ENCODE results near the gene FANCG. TPM values are rescaled to one million over a fixed set of nuclear protein-coding genes. Genes with fewer than 3 reads are reported as not detected.

The FANCG gene
- total RNA-seq, 3 donors from 2014 or later: 19.0 to 22.7 (median 20.7) TPM

DNA sequence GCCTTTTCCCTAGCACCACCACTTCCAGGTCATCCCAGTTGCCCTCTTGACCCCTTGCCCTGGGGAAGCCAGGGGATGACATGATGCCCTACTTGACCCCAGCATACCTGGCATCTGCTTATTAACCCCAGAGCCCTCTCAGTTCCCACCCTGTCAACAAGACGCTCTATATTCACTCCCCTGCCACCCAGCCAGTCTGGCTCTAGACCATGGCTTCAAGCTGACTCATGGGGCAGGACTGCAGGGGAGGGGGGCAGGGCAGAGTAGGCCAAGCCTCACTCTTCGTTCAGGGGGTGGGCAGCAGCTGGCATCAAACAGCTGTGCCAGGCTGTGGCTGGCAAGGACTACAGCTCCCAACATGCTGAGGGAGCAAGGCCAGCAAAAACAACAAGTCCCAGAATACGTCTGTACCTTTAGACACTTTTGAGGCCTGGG is 30.6 kb upstream of the FANCG start:
- no peak for ATAC-seq
- intact Hi-C loops (cut with DNase I, micrococcal nuclease): loop anchor here in 1 of 2 donors (10.0 kb wide), 1 partner anchor 364 kb away; no protein-coding TSS in a partner anchor
- Histone ChIP-seq H3K4me3 (no peak overlapping the region), H3K9me3 (no peaks in the 10 kb centered on the region), H3K36me3 (ENCODE audit: low read depth) (no peaks in the 10 kb centered on the region), H3K4me1 (ENCODE audit: low read depth) (peaks cover 32% of the 10 kb centered on the region)
- no peak for DNase-seq
- TF ChIP-seq, protein P1, sequence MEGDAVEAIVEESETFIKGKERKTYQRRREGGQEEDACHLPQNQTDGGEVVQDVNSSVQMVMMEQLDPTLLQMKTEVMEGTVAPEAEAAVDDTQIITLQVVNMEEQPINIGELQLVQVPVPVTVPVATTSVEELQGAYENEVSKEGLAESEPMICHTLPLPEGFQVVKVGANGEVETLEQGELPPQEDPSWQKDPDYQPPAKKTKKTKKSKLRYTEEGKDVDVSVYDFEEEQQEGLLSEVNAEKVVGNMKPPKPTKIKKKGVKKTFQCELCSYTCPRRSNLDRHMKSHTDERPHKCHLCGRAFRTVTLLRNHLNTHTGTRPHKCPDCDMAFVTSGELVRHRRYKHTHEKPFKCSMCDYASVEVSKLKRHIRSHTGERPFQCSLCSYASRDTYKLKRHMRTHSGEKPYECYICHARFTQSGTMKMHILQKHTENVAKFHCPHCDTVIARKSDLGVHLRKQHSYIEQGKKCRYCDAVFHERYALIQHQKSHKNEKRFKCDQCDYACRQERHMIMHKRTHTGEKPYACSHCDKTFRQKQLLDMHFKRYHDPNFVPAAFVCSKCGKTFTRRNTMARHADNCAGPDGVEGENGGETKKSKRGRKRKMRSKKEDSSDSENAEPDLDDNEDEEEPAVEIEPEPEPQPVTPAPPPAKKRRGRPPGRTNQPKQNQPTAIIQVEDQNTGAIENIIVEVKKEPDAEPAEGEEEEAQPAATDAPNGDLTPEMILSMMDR (IDR thresholded peaks at IDR 0.05): no peak

DNA sequence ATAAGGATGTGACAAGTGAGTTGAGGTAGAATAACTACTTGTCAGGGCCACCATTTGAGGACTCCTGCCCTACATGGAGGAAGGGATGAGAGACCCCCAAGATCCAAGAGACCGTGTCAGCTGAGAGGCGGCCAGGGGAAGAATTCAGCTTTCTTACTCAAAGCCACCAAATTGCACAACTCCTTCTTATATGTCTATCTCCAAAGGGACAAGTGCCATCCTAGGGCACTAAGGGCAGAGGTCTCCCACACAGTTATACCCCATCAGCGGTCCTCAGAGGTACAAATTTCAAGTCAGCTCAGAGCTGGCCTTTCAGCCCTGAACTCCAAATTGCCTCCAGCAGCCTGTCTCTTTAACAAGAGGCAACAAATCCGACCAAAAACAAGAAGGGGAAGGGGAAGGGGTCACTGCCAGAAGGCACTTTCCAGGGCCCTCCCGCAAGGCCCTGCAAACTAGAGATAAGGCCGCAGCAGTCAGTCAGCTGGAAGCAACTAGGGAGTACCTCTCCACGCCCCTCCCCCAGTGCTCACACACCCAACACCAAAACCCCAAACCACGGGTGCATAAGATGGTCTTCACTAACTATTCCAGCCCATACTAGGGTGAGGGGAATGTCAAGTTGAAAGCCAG is 29.3 kb upstream of the FANCG start:
- Histone ChIP-seq H3K4me1 (ENCODE audit: low read depth) (peaks cover 20% of the 10 kb centered on the region), H3K9me3 (no peaks in the 10 kb centered on the region), H3K4me3 (no peak overlapping the region), H3K36me3 (ENCODE audit: low read depth) (no peaks in the 10 kb centered on the region)
- intact Hi-C loops (cut with DNase I, micrococcal nuclease): no loop called here
- TF ChIP-seq, protein P1 (IDR thresholded peaks at IDR 0.05): no peak
- ATAC-seq (no peak), DNase-seq (no peak)

DNA sequence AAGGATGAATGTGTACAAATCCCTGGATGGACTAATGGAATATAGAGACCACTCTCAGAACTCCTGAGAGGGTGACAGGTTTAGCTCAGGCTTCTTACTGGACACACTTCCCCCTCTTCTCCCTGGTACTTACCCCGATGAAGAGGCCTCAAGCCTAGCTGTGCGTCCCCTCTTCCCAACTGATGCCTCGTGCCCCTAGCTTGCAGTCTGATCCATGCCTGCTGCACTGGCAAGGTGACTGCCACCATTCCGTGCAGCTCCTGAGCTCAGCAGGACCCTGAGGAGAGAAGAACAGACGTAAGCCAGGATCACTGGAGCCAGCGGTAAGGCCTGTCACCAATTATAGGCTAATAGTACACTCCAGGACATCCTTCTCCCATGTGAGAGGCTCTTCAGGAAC is 28.7 kb upstream of the FANCG start:
- TF ChIP-seq, protein P1 (IDR thresholded peaks at IDR 0.05): no peak
- intact Hi-C loops (cut with DNase I, micrococcal nuclease): no loop called here
- ATAC-seq (no peak), DNase-seq (no peak)
- no peak overlapping the region for H3K4me3 ChIP-seq
- H3K36me3 ChIP-seq (ENCODE audit: low read depth): no peaks in the 10 kb centered on the region
- H3K9me3 ChIP-seq: no peaks in the 10 kb centered on the region
- peaks cover 14% of the 10 kb centered on the region for H3K4me1 ChIP-seq (ENCODE audit: low read depth)

DNA sequence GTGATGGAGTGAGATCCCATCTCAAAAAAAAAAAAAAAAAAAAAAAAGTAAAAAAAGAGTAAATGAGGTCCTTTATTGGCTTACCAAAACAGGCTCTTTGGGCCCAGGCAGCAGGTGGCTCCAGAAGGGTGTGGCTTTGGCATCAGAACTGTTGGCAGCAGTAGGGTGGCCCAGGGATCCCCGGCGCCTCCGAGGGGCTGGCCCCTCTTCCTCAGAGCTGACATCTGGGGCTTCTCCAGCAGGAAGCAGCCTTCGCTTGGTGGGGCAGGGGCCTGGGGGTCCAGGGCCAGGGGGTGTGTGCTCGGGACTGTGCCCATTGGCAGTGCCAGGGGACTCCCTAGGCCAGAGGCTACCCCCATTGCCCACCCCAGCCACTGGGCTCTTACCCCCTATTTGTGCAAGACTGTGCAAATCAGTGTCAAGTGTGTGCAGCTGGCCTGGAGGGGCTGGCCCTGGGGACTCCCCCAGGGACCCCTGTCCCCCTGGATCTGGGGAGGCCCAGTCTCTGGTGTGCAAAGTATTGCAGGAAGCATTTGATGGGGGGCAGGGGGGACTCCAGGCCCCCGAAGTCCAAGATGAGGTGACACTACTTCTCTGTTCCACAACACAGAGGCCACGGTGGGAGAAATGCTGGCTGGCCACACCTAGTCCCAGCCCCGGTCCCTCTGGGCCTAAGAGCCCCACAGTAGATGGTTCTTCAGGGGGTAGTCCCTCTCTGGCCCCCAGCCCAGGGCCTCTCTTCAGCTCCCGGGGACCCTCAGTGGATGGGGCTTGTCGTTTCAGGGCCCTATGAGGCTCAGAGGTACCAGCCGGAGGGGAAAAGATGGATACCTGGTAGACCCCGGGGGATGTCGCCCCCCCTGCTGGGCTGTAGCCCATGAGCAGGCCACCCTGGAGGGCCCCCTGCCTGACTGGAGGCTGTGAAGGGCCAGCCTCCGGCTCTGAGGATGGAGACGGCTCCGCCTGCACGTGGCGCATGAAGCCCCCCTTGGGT is 27.9 kb upstream of the FANCG start:
- intact Hi-C loops (cut with DNase I, micrococcal nuclease): no loop called here
- peaks cover 11% of the 10 kb centered on the region for H3K4me1 ChIP-seq (ENCODE audit: low read depth)
- H3K36me3 ChIP-seq (ENCODE audit: low read depth): no peaks in the 10 kb centered on the region
- TF ChIP-seq, protein P1 (IDR thresholded peaks at IDR 0.05): no peak
- ATAC-seq (no peak), DNase-seq (no peak)
- no peaks in the 10 kb centered on the region for H3K9me3 ChIP-seq
- no peak overlapping the region for H3K4me3 ChIP-seq

DNA sequence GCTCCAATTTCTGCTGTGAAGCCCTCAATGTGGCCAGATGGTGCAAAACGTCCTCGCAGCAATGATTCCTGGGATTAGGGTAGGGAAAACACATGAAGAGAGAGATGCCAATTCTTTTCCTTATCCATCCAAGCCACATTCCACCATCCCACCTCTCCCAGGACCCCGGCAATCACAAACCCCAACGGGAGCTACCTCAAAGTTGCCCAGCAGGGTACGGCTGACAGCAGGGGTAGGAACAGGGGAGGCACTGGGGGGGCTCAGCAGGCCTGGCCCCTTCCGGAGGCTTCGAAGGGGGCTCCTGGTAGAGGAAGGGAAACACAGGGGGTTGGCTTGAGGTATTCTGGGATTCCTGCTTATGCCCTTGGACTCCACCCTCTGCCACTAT is 26.6 kb upstream of the FANCG start:
- H3K9me3 ChIP-seq: no peaks in the 10 kb centered on the region
- peaks cover 15% of the 10 kb centered on the region for H3K4me1 ChIP-seq (ENCODE audit: low read depth)
- DNase-seq: no peak
- H3K36me3 ChIP-seq (ENCODE audit: low read depth): no peaks in the 10 kb centered on the region
- TF ChIP-seq, protein P1 (IDR thresholded peaks at IDR 0.05): no peak
- intact Hi-C loops (cut with DNase I, micrococcal nuclease): no loop called here
- no peak overlapping the region for H3K4me3 ChIP-seq
- ATAC-seq: no peak

Data from mucosa of descending colon (tissue), 3 donors.